T-helper 1 cell treated with Interleukin-12 subunit alpha and Interleukin-12 subunit beta and Interleukin-4 antibody, amounts not matched to agents 30 ng/mL and 1 ng/mL, for 36 hours (primary cell): ENCODE results near the gene NT5C1B. TPM values are rescaled to one million over a fixed set of nuclear protein-coding genes. Genes with fewer than 3 reads are reported as not detected.

Experiments
- intact Hi-C: fragments of 100-400 bp; cut with micrococcal nuclease; formaldehyde crosslinking; loops from one replicate; pipeline ENCODE4 v1.15.1; 2024
- total RNA-seq: library from RNA; stranded (reverse); gene quantifications from 2 replicates; pipeline ENCODE4 v1.2.3, GENCODE V29; 2022

The NT5C1B gene
- total RNA-seq, 1 donor from 2014 or later, result not detected

- intact Hi-C loops, result no loop called here
Measured at GRCh38 chr2:18518116-18519111, 71.0 kb downstream of the NT5C1B start.

GRCh38 chr2:18517386-18517785, 72.0 kb downstream of the NT5C1B start:
- intact Hi-C loops, result no loop called here

GRCh38 chr2:18516112-18516511, 73.3 kb downstream of the NT5C1B start:
- intact Hi-C loops, result no loop called here

GRCh38 chr2:18514526-18515461, 74.6 kb downstream of the NT5C1B start:
- intact Hi-C loops, result no loop called here

Other genes with a start within 250 kb of the NT5C1B start
- gene RDH14, start 28.9 kb downstream of the NT5C1B start, total RNA-seq, result 12.6 and 14.6 TPM in 2 replicates